SK-N-SH (cell line): ENCODE measurements around the gene PPP1CA. TPM values are rescaled to one million over a fixed set of nuclear protein-coding genes. Genes with fewer than 3 reads are reported as not detected.
A peak's percentile ranks its signal among the peaks of the same experiment; 100 is the strongest.

Source experiments
- CTCF ChIA-PET: fragments of 300-600, 350-600 bp; formaldehyde crosslinking; extraction: SDS; loops from one replicate; lab custom pipeline; 2021; lab: Yijun Ruan, JAX
- POLR2A ChIA-PET: fragments of 350-600 bp; sonication (Branson Sonifier 250); formaldehyde crosslinking; extraction: SDS; loops from one replicate; lab custom pipeline; 2020; ENCODE audit warnings: antibody characterized with exemption, inconsistent platforms; lab: Yijun Ruan, JAX
- DNase-seq: peaks from one replicate; pipeline ENCODE4 v3.0.0; 2012
- H2AFZ ChIP-seq: fragments of 200-600 bp; sonication (generic); 2 replicates; pipeline ENCODE4 v1.8.1; 2016; ENCODE audit warnings: antibody characterized with exemption, mild to moderate bottlenecking, low read depth
- H3F3A ChIP-seq: fragments of 200-600 bp; sonication (generic); replicated peaks from 2 replicates; pipeline ENCODE3; 2016; ENCODE audit warnings: antibody characterized with exemption, mild to moderate bottlenecking; ENCODE audit not compliant: insufficient read depth
- H3K27ac ChIP-seq, 2 experiments: fragments of 200-500 bp in 1 of 2; fragments of 200-600 bp in 1 of 2; sonication (Bioruptor generic) in 1 of 2; sonication (generic), shearing (Covaris generic) in 1 of 2; 2 replicates each; pipeline versions ENCODE4 v1.5.1 to v1.6.1; 2014 to 2016; ENCODE audit warnings: low read depth in 2 of 2, inconsistent platforms in 1 of 2, low read length in 1 of 2, mild to moderate bottlenecking in 1 of 2, mixed read lengths in 1 of 2
- H3K27me3 ChIP-seq: fragments of 200-600 bp; sonication (generic), shearing (Covaris generic); 2 replicates; pipeline ENCODE4 v1.6.1; 2016; ENCODE audit warnings: mixed run types; ENCODE audit not compliant: insufficient read depth
- H3K36me3 ChIP-seq, 2 experiments: fragments of 200-500 bp in 1 of 2; fragments of 200-600 bp in 1 of 2; sonication (Bioruptor generic) in 1 of 2; sonication (generic) in 1 of 2; replicated peaks in 1 of 2; 2 replicates each; pipeline versions ENCODE3 to v1.5.1; 2014 to 2016; ENCODE audit warnings: low read length in 1 of 2, mild to moderate bottlenecking in 1 of 2; ENCODE audit not compliant: insufficient read depth in 2 of 2, control insufficient read depth in 1 of 2
- H3K4me1 ChIP-seq, 2 experiments: fragments of 200-500 bp in 1 of 2; fragments of 200-600 bp in 1 of 2; sonication (Bioruptor generic) in 1 of 2; sonication (generic), shearing (Covaris generic) in 1 of 2; 2 replicates each; pipeline versions ENCODE4 v1.5.1 to v1.6.1; 2014 to 2016; ENCODE audit warnings: low read depth in 1 of 2, low read length in 1 of 2, mixed run types in 1 of 2; ENCODE audit not compliant: insufficient read depth in 2 of 2, control insufficient read depth in 1 of 2
- H3K4me2 ChIP-seq: fragments of 200-600 bp; sonication (generic), shearing (Covaris generic); 2 replicates; pipeline ENCODE4 v1.6.1; 2017; ENCODE audit warnings: mixed run types
- H3K4me3 ChIP-seq, 2 experiments: fragments of 200-500 bp in 1 of 2; fragments of 200-600 bp in 1 of 2; sonication (Bioruptor generic) in 1 of 2; sonication (generic), shearing (Covaris generic) in 1 of 2; 2 replicates each; pipeline versions ENCODE4 v1.5.1 to v1.8.1; 2014 to 2016; ENCODE audit warnings: low read depth in 2 of 2, inconsistent platforms in 1 of 2, low read length in 1 of 2, mild to moderate bottlenecking in 1 of 2, mixed read lengths in 1 of 2, moderate library complexity in 1 of 2
- H3K79me2 ChIP-seq: fragments of 200-600 bp; sonication (generic); 2 replicates; pipeline ENCODE4 v1.8.1; 2017; ENCODE audit warnings: mild to moderate bottlenecking; ENCODE audit not compliant: insufficient read depth
- H3K9ac ChIP-seq: fragments of 200-600 bp; sonication (generic); 2 replicates; pipeline ENCODE4 v1.6.1; 2017; ENCODE audit warnings: mixed run types
- H3K9me2 ChIP-seq: fragments of 200-600 bp; sonication (generic); 2 replicates; pipeline ENCODE4 v1.6.1; 2017; ENCODE audit warnings: mixed run types
- H3K9me3 ChIP-seq: fragments of 200-600 bp; sonication (generic); 2 replicates; pipeline ENCODE4 v1.6.1; 2017; ENCODE audit warnings: mixed run types, mild to moderate bottlenecking, moderate library complexity
- H4K20me1 ChIP-seq: fragments of 200-600 bp; sonication (generic); 2 replicates; pipeline ENCODE4 v1.6.1; 2017; ENCODE audit warnings: mild to moderate bottlenecking, mixed run types; ENCODE audit not compliant: insufficient read depth
- CHD2 ChIP-seq: fragments of 150-350 bp; IDR thresholded peaks from 2 replicates; pipeline ENCODE4 v1.6.1; 2018; ENCODE audit warnings: low read length; ENCODE audit not compliant: partially characterized antibody
- CTCF ChIP-seq: fragments of 200-600 bp; sonication (generic); IDR thresholded peaks from 2 replicates; pipeline ENCODE4 v1.6.1; 2017; ENCODE audit warnings: antibody characterized with exemption, mild to moderate bottlenecking, moderate library complexity
- EP300 ChIP-seq, 2 experiments: IDR thresholded peaks; 2 replicates each; pipeline versions ENCODE4 v1.4.0 to v1.6.1; 2012; ENCODE audit warnings: borderline replicate concordance in 1 of 2, low read depth in 1 of 2, low read length in 1 of 2
- EZH2phosphoT487 ChIP-seq: fragments of 200-600 bp; sonication (generic); IDR thresholded peaks from 2 replicates; pipeline ENCODE4 v1.6.1; 2017; ENCODE audit warnings: low read depth, mixed run types, mild to moderate bottlenecking, antibody characterized with exemption, moderate library complexity, borderline replicate concordance
- FOSL2 ChIP-seq: IDR thresholded peaks from 2 replicates; pipeline ENCODE4 v1.4.0; 2012; ENCODE audit warnings: low read depth, mild to moderate bottlenecking, moderate library complexity, borderline replicate concordance
- FOXM1 ChIP-seq: IDR thresholded peaks from 2 replicates; pipeline ENCODE4 v1.4.0; 2012; ENCODE audit warnings: low read depth, mild to moderate bottlenecking
- GABPA ChIP-seq: IDR thresholded peaks from 2 replicates; pipeline ENCODE4 v1.4.0; 2012; ENCODE audit warnings: low read depth, mild to moderate bottlenecking
- MAX ChIP-seq: IDR thresholded peaks from 2 replicates; pipeline ENCODE4 v1.4.0; 2012; ENCODE audit warnings: low read depth
- MEF2A ChIP-seq: IDR thresholded peaks from 2 replicates; pipeline ENCODE4 v1.4.0; 2012; ENCODE audit warnings: low read depth, borderline replicate concordance
- PBX3 ChIP-seq: IDR thresholded peaks from 2 replicates; pipeline ENCODE4; 2012
- RAD21 ChIP-seq: IDR thresholded peaks from 2 replicates; pipeline ENCODE4 v1.6.1; 2012; ENCODE audit warnings: mild to moderate bottlenecking, low read length
- RFX5 ChIP-seq: IDR thresholded peaks from 2 replicates; pipeline ENCODE4 v1.6.1; 2012; ENCODE audit warnings: mild to moderate bottlenecking, improper control_type of control experiment, low read length
- RXRA ChIP-seq: IDR thresholded peaks from 2 replicates; pipeline ENCODE4 v1.4.0; 2012; ENCODE audit warnings: low read depth, mild to moderate bottlenecking, borderline replicate concordance
- SMC3 ChIP-seq: IDR thresholded peaks from 2 replicates; pipeline ENCODE4 v1.6.1; 2012; ENCODE audit warnings: low read depth, low read length, improper control_type of control experiment
- TAF1 ChIP-seq: IDR thresholded peaks from 2 replicates; pipeline ENCODE4 v1.6.1; 2012; ENCODE audit warnings: low read depth, mild to moderate bottlenecking, low read length, moderate library complexity, borderline replicate concordance
- TEAD4 ChIP-seq: IDR thresholded peaks from 2 replicates; pipeline ENCODE4 v1.4.0; 2012; ENCODE audit warnings: mild to moderate bottlenecking, borderline replicate concordance; ENCODE audit not compliant: insufficient read depth
- USF1 ChIP-seq: IDR thresholded peaks from 2 replicates; pipeline ENCODE4 v1.4.0; 2012; ENCODE audit warnings: low read depth, borderline replicate concordance
- YY1 ChIP-seq: IDR thresholded peaks from 2 replicates; pipeline ENCODE4 v1.4.0; 2012; ENCODE audit warnings: low read depth, mild to moderate bottlenecking
- WGBS: methylation state at CpG from one replicate; pipeline ENCODE4 v1.1.6; 2017; ENCODE audit warnings: low lambda C conversion rate; 5-methylcytosine and 5-hydroxymethylcytosine counted together
- polyA plus RNA-seq, 3 experiments: library from polyadenylated mRNA; depleted of rRNA; stranded (reverse); fragments of >200 nt; gene quantifications; 2 replicates each; pipeline ENCODE4 v1.2.3, GENCODE V29; 2012
- TF ChIP-seq, protein P1 (sequence below): fragments of 150-350 bp; IDR thresholded peaks from 2 replicates; pipeline ENCODE4 v1.6.1; 2016; ENCODE audit warnings: mild to moderate bottlenecking, low read depth, low read length
- TF ChIP-seq, protein P2 (sequence below): IDR thresholded peaks from 2 replicates; pipeline ENCODE4 v1.4.0; 2012; ENCODE audit warnings: low read depth, borderline replicate concordance

Gene PPP1CA
- polyA plus RNA-seq, 1 of the 3 experiments (the other 2 are of a cell fraction), result 261 TPM

- TF ChIP-seq MAX, result no peak
- TF ChIP-seq CTCF, result peak; percentile 63
- TF ChIP-seq RAD21, result peak; percentile 69
- TF ChIP-seq EP300 (IDR thresholded peaks at IDR 0.05; ENCODE audit: borderline replicate concordance in 1 of 2, low read depth in 1 of 2, low read length in 1 of 2), result no peak
- peak; percentile 54 for TF ChIP-seq SMC3
- peaks cover 17% of the 10 kb centered on the region for H3F3A ChIP-seq
- no peaks in the 10 kb centered on the region for H3K27me3 ChIP-seq
- WGBS, result 78% methylated on average over 6 of the region's 6 CpGs
- H4K20me1 ChIP-seq, result no peaks in the 10 kb centered on the region
- no peak overlapping the region for H3K4me2 ChIP-seq
- no peaks in the 10 kb centered on the region for H3K9me3 ChIP-seq
- H3K4me1 ChIP-seq, result peaks cover 10 to 20% of the 10 kb centered on the region in 2 experiments; a peak in 3 of 4 replicates
- H3K9ac ChIP-seq, result no peak overlapping the region
- ChIA-PET POLR2A (no interaction called here), CTCF (interaction anchor here (0.5 to 2.4 kb wide), 17 partner anchors 8 to 1510 kb away, joined by 3 to 23 read pairs (median 4); partner anchors contain the start of genes CTSW and TMEM134)
- H3K9me2 ChIP-seq, result no peaks in the 10 kb centered on the region
- no peak overlapping the region for H3K4me3 ChIP-seq
- H3K36me3 ChIP-seq, result no peaks in the 10 kb centered on the region
- no peak overlapping the region for H2AFZ ChIP-seq
- no peak overlapping the region for H3K27ac ChIP-seq
- H3K79me2 ChIP-seq, result peaks cover 23% of the 10 kb centered on the region
- peak; percentile 75 for DNase-seq
Measured at GRCh38 chr11:67389477-67389876, 12.2 kb downstream of the PPP1CA start.

GRCh38 chr11:67387518-67387917 is 14.1 kb downstream of the PPP1CA start:
- H3K4me1 ChIP-seq, result peaks cover 12 to 17% of the 10 kb centered on the region in 2 experiments; a peak in 3 of 4 replicates
- no peaks in the 10 kb centered on the region for H3K36me3 ChIP-seq
- CTCF ChIA-PET, result interaction anchor here (1.1 to 19.7 kb wide), 5 partner anchors 14 to 126 kb away, joined by 4 to 955 read pairs (median 9); partner anchors contain the start of genes GRK2, POLD4 and PPP1CA
- no peaks in the 10 kb centered on the region for H3K9me3 ChIP-seq
- no peaks in the 10 kb centered on the region for H3K27me3 ChIP-seq
- no peaks in the 10 kb centered on the region for H4K20me1 ChIP-seq
- H3K4me3 ChIP-seq, result no peak overlapping the region
- no peak overlapping the region for H3K9ac ChIP-seq
- H3K79me2 ChIP-seq, result peaks cover 21% of the 10 kb centered on the region
- DNase-seq, result no peak
- H2AFZ ChIP-seq, result no peak overlapping the region
- no peak overlapping the region for H3K4me2 ChIP-seq
- no peak overlapping the region for H3K27ac ChIP-seq
- POLR2A ChIA-PET, result interaction anchor here (0.6 kb wide), 1 partner anchor 659 kb away, joined by 3 read pairs; the partner anchor contains the start of gene SPTBN2
- 87% methylated on average over 6 of the region's 6 CpGs for WGBS
- H3K9me2 ChIP-seq, result no peaks in the 10 kb centered on the region
- peaks cover 20% of the 10 kb centered on the region for H3F3A ChIP-seq
- TF ChIP-seq YY1 (no peak), EP300 (IDR thresholded peaks at IDR 0.05; ENCODE audit: borderline replicate concordance in 1 of 2, low read depth in 1 of 2, low read length in 1 of 2) (no peak), SMC3 (no peak), GABPA (no peak), FOXM1 (no peak), RXRA (no peak), RFX5 (no peak), USF1 (no peak), MEF2A (no peak), PBX3 (no peak), TAF1 (no peak), CHD2 (no peak), FOSL2 (no peak), EZH2phosphoT487 (no peak), TEAD4 (no peak), RAD21 (no peak)
- TF ChIP-seq, protein P1, sequence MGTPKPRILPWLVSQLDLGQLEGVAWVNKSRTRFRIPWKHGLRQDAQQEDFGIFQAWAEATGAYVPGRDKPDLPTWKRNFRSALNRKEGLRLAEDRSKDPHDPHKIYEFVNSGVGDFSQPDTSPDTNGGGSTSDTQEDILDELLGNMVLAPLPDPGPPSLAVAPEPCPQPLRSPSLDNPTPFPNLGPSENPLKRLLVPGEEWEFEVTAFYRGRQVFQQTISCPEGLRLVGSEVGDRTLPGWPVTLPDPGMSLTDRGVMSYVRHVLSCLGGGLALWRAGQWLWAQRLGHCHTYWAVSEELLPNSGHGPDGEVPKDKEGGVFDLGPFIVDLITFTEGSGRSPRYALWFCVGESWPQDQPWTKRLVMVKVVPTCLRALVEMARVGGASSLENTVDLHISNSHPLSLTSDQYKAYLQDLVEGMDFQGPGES, result no peak
- TF ChIP-seq, protein P2, sequence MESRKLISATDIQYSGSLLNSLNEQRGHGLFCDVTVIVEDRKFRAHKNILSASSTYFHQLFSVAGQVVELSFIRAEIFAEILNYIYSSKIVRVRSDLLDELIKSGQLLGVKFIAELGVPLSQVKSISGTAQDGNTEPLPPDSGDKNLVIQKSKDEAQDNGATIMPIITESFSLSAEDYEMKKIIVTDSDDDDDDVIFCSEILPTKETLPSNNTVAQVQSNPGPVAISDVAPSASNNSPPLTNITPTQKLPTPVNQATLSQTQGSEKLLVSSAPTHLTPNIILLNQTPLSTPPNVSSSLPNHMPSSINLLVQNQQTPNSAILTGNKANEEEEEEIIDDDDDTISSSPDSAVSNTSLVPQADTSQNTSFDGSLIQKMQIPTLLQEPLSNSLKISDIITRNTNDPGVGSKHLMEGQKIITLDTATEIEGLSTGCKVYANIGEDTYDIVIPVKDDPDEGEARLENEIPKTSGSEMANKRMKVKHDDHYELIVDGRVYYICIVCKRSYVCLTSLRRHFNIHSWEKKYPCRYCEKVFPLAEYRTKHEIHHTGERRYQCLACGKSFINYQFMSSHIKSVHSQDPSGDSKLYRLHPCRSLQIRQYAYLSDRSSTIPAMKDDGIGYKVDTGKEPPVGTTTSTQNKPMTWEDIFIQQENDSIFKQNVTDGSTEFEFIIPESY, result no peak
